Naive thymus-derived CD4-positive, alpha-beta T cell (primary cell): ENCODE measurements around the gene MAN1A2. TPM values are rescaled to one million over a fixed set of nuclear protein-coding genes. Genes with fewer than 3 reads are reported as not detected.

Source experiments
- ATAC-seq: fragments of 150-1000 bp; cut with Tn5 transposase; 2 replicates; pipeline ENCODE4 v1.10.0; 2021; ENCODE audit warnings: mild to moderate bottlenecking, moderate library complexity
- CTCF ChIA-PET: fragments of 350-600 bp; sonication (Branson Sonifier 250); formaldehyde crosslinking; loops from one replicate; lab custom pipeline; 2021; ENCODE audit warnings: antibody characterized with exemption; lab: Charles Lee
- POLR2A ChIA-PET: fragments of 350-600 bp; sonication (Branson Sonifier 250); formaldehyde crosslinking; loops from one replicate; lab custom pipeline; 2021; ENCODE audit warnings: antibody characterized with exemption, inconsistent platforms; lab: Charles Lee
- DNase-seq, 9 donors: peaks; one replicate each; pipeline versions ENCODE4 v3.0.0 to v3.0.0-alpha.2; 2020 to 2022; ENCODE audit warnings: mixed read lengths in 1 of 9
- H3K27ac ChIP-seq: one replicate; pipeline ENCODE4 v1.7.0; 2013; ENCODE audit warnings: mild to moderate bottlenecking, low read depth, low read length, moderate library complexity
- H3K27me3 ChIP-seq, 2 donors: one replicate each; pipeline ENCODE4 v1.7.0; 2013; ENCODE audit warnings: low read length in 2 of 2, mild to moderate bottlenecking in 2 of 2, moderate library complexity in 2 of 2; ENCODE audit not compliant: control insufficient read depth in 2 of 2, insufficient read depth in 2 of 2
- H3K36me3 ChIP-seq, 3 experiments: 1 replicate in 2 of 3; 2 replicates in 1 of 3; pipeline ENCODE4 v1.7.0; 2013; ENCODE audit warnings: low read length in 3 of 3, mild to moderate bottlenecking in 3 of 3, moderate library complexity in 1 of 3; ENCODE audit not compliant: insufficient read depth in 3 of 3, control insufficient read depth in 2 of 3
- H3K4me1 ChIP-seq, 2 donors: one replicate each; pipeline ENCODE4 v1.7.0; 2013; ENCODE audit warnings: low read length in 2 of 2, mild to moderate bottlenecking in 2 of 2, moderate library complexity in 1 of 2; ENCODE audit not compliant: control insufficient read depth in 2 of 2, insufficient read depth in 2 of 2
- H3K4me3 ChIP-seq: 2 replicates; pipeline ENCODE4 v1.7.0; 2013; ENCODE audit warnings: mild to moderate bottlenecking, low read length
- H3K9me3 ChIP-seq, 3 experiments: 1 replicate in 2 of 3; 2 replicates in 1 of 3; pipeline ENCODE4 v1.7.0; 2013; ENCODE audit warnings: low read length in 3 of 3; ENCODE audit not compliant: control insufficient read depth in 2 of 3
- H3K27ac Mint-ChIP-seq, 9 donors: one replicate each; pipeline ENCODE4 v1.8.0; 2020 to 2022; ENCODE audit warnings: mixed read lengths in 9 of 9, mild to moderate bottlenecking in 8 of 9, moderate library complexity in 5 of 9, inconsistent platforms in 2 of 9
- H3K27me3 Mint-ChIP-seq, 5 donors: one replicate each; pipeline ENCODE4 v1.8.0; 2021 to 2022; ENCODE audit warnings: mixed read lengths in 5 of 5, mild to moderate bottlenecking in 1 of 5
- H3K36me3 Mint-ChIP-seq, 5 donors: one replicate each; pipeline ENCODE4 v1.8.0; 2020 to 2022; ENCODE audit warnings: mixed read lengths in 5 of 5, mild to moderate bottlenecking in 3 of 5, inconsistent platforms in 1 of 5
- H3K4me1 Mint-ChIP-seq, 7 donors: one replicate each; pipeline ENCODE4 v1.8.0; 2020 to 2022; ENCODE audit warnings: mixed read lengths in 7 of 7, mild to moderate bottlenecking in 3 of 7, inconsistent platforms in 1 of 7
- H3K4me3 Mint-ChIP-seq, 10 donors: one replicate each; pipeline ENCODE4 v1.8.0; 2020 to 2022; ENCODE audit warnings: mild to moderate bottlenecking in 10 of 10, mixed read lengths in 10 of 10, moderate library complexity in 6 of 10, inconsistent platforms in 2 of 10
- H3K9me3 Mint-ChIP-seq, 11 donors: one replicate each; pipeline ENCODE4 v1.8.0; 2020 to 2022; ENCODE audit warnings: mixed read lengths in 11 of 11, mild to moderate bottlenecking in 4 of 11, inconsistent platforms in 1 of 11, moderate library complexity in 1 of 11
- intact Hi-C, 2 donors: fragments of 100-400 bp; cut with micrococcal nuclease; formaldehyde crosslinking; loops; one replicate each; pipeline ENCODE4 v1.15.1; 2023
- polyA plus RNA-seq, 2 donors: library from polyadenylated mRNA; unstranded; fragments of 300-500 nt; fragmentation: Illumina TruSeq; gene quantifications; one replicate each; pipeline ENCODE4 v1.2.3, GENCODE V29; 2021
- total RNA-seq, 6 experiments: library from RNA in 5 of 6; stranded (reverse) in 5 of 6; gene quantifications; 1 replicate in 5 of 6; 2 replicates in 1 of 6; pipeline ENCODE4 v1.2.3 and lab custom pipeline; 2021 to 2026

The MAN1A2 gene
- total and polyA plus RNA-seq, 7 experiments from 2014 or later = 10.5 to 63.4 (median 41.6) TPM

DNA sequence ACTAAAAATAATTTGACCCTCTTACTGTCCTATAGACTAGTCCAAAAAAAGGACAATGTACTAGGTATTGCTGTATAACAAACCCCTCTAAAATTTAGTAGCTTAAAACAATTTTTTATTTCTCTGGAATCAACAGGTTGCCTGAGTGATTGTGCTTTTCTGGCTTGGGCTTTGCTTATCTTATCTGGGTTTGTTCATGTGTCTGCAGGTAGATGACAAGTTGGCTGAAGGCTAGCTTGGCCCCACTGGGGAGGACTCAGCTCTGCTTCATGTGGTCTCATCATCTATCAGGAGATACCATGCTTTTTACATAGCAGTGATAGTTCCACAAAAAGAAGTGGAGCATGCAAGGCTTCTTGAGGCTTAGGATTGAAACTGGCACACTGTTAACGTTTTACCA, 114.2 kb downstream of the MAN1A2 start:
- Histone ChIP-seq H3K9me3 (no peaks in the 10 kb centered on the region), H3K27ac (no peak overlapping the region), H3K4me1 (no peaks in the 10 kb centered on the region), H3K36me3 (peaks cover 0 to 6% (median 3%) of the 10 kb centered on the region in 3 experiments), H3K4me3 (no peak overlapping the region), H3K27me3 (no peaks in the 10 kb centered on the region)
- ChIA-PET POLR2A (no interaction called here), CTCF (no interaction called here)
- intact Hi-C loops = loop anchor here in 1 of 2 donors (2.0 kb wide), 1 partner anchor 15 kb away; no protein-coding TSS in a partner anchor
- no peaks in the 10 kb centered on the region for H3K27me3 Mint-ChIP-seq
- H3K4me1 Mint-ChIP-seq = peaks cover 0 to 2% (median 0%) of the 10 kb centered on the region in 7 donors
- DNase-seq (no peak), ATAC-seq (no peak)
- H3K9me3 Mint-ChIP-seq = peaks cover 0 to 9% (median 0%) of the 10 kb centered on the region in 11 donors
- peaks cover 17 to 66% (median 64%) of the 10 kb centered on the region in 5 donors for H3K36me3 Mint-ChIP-seq
- H3K4me3 Mint-ChIP-seq = no peak overlapping the region
- H3K27ac Mint-ChIP-seq = no peak overlapping the region

DNA sequence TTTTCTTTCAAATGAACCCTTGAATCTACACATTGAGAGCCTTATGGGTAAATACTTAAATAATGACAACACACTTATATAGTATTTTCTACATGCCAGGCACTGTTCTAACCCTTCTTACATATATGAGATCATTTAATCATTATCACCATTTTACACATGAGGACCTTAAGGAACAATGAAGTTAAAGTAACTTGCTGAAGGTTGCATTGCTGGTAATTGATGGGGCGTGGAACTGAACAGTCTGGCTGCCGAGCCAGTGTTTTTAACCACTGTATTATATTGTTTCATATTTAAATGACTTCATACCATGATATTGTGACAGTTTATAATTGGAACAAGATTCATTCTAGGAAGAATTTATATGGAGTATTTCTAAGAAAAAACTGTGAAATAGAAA, 126.7 kb downstream of the MAN1A2 start:
- peaks cover 0 to 41% (median 6%) of the 10 kb centered on the region in 5 donors for H3K36me3 Mint-ChIP-seq
- no peaks in the 10 kb centered on the region for H3K9me3 Mint-ChIP-seq
- Histone ChIP-seq H3K36me3 (no peaks in the 10 kb centered on the region), H3K4me1 (no peaks in the 10 kb centered on the region), H3K27me3 (no peaks in the 10 kb centered on the region), H3K4me3 (no peak overlapping the region), H3K27ac (no peak overlapping the region), H3K9me3 (no peaks in the 10 kb centered on the region)
- POLR2A ChIA-PET = no interaction called here
- H3K4me1 Mint-ChIP-seq = peaks cover 0 to 3% (median 0%) of the 10 kb centered on the region in 7 donors
- H3K4me3 Mint-ChIP-seq = no peak overlapping the region
- ATAC-seq = no peak
- DNase-seq = no peak
- H3K27ac Mint-ChIP-seq = no peak overlapping the region
- CTCF ChIA-PET = no interaction called here
- no peaks in the 10 kb centered on the region for H3K27me3 Mint-ChIP-seq
- intact Hi-C loops = loop anchor here in 1 of 2 donors (10.0 kb wide), 1 partner anchor 179 kb away; no protein-coding TSS in a partner anchor

DNA sequence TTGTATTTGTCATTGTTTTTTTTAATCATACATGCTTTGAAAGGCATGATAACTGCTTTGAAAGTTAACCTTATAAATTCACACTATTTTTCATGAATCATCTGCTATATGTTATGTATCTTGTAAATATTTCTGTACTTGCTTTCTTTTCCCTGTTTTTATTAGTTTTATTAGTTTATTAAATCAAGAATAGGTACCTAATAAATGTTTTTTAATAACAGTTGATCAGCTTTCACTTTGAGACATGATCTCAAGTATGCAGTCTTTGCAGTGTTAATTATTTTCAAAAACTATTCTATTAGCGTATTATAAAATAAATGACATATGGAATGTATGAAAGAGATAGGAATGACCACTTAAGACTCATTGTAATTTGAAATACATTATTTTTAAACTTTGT, 127.8 kb downstream of the MAN1A2 start:
- Histone ChIP-seq H3K4me3 (no peak overlapping the region), H3K9me3 (no peaks in the 10 kb centered on the region), H3K27me3 (no peaks in the 10 kb centered on the region), H3K4me1 (no peaks in the 10 kb centered on the region), H3K36me3 (peaks cover 0 to 3% (median 0%) of the 10 kb centered on the region in 3 experiments), H3K27ac (no peak overlapping the region)
- no peak overlapping the region for H3K4me3 Mint-ChIP-seq
- H3K36me3 Mint-ChIP-seq = peaks cover 0 to 40% (median 9%) of the 10 kb centered on the region in 5 donors
- ATAC-seq (no peak), DNase-seq (no peak)
- H3K27me3 Mint-ChIP-seq = no peaks in the 10 kb centered on the region
- no peak overlapping the region for H3K27ac Mint-ChIP-seq
- ChIA-PET CTCF (interaction anchor here (0.8 kb wide), 1 partner anchor 255 kb away, joined by 4 read pairs; no protein-coding TSS in a partner anchor), POLR2A (no interaction called here)
- peaks cover 0 to 3% (median 0%) of the 10 kb centered on the region in 7 donors for H3K4me1 Mint-ChIP-seq
- intact Hi-C loops = loop anchor here in 1 of 2 donors (10.0 kb wide), 1 partner anchor 180 kb away; no protein-coding TSS in a partner anchor
- no peaks in the 10 kb centered on the region for H3K9me3 Mint-ChIP-seq

DNA sequence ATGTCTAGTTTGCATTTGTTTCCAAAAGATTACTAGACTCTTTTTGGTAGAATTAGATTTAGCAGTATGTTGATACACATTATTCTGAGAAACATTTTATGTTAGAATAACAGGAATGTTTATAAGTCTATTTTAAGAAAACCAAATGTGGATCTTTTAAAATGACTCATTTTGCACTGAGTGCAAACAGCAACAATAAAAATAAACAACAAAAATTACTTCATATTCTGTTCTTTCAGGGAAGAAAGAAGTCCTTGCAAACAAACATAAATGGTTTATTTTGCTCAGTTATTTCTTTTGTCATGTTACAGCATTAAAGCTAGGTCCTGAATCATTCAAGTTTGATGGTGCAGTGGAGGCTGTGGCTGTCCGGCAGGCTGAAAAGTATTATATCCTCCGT, 131.8 kb downstream of the MAN1A2 start:
- peaks cover 0 to 9% (median 6%) of the 10 kb centered on the region in 3 experiments for H3K36me3 ChIP-seq
- no peaks in the 10 kb centered on the region for H3K9me3 ChIP-seq
- no peak overlapping the region for H3K4me3 ChIP-seq
- CTCF ChIA-PET = no interaction called here
- H3K4me1 ChIP-seq = no peaks in the 10 kb centered on the region
- DNase-seq (no peak), ATAC-seq (no peak)
- H3K27ac Mint-ChIP-seq = peak overlapping the region in 1 of 9 donors; percentile 36
- no peaks in the 10 kb centered on the region for H3K27me3 Mint-ChIP-seq
- H3K4me3 Mint-ChIP-seq = no peak overlapping the region
- H3K36me3 Mint-ChIP-seq = peaks cover 0 to 38% (median 11%) of the 10 kb centered on the region in 5 donors
- no peaks in the 10 kb centered on the region for H3K27me3 ChIP-seq
- POLR2A ChIA-PET = no interaction called here
- H3K9me3 Mint-ChIP-seq = no peaks in the 10 kb centered on the region
- H3K4me1 Mint-ChIP-seq = no peaks in the 10 kb centered on the region
- H3K27ac ChIP-seq = no peak overlapping the region
- intact Hi-C loops = loop anchor here in 1 of 2 donors (10.0 kb wide), 1 partner anchor 184 kb away; no protein-coding TSS in a partner anchor

DNA sequence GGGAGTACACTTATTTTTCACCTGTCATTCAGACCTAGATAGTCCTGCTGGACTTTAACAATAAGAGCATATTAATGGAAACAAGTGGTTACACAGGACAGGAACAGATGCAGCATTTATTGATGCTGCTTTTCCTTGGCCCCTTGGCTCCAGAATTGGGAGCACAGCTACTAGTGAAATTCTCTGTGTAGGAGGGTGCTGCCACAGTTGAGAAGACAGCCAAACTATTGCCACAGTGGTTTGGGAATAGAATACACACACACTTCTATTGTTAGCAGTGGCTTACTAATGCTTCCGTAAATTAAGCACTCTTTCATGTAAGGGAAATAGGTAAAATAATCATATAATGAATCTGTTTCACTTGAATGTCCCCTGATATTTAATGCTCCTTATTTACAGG, 133.3 kb downstream of the MAN1A2 start:
- Mint-ChIP-seq H3K4me3 (no peak overlapping the region), H3K27me3 (no peaks in the 10 kb centered on the region), H3K27ac (no peak overlapping the region), H3K36me3 (peaks cover 0 to 52% (median 17%) of the 10 kb centered on the region in 5 donors), H3K4me1 (no peaks in the 10 kb centered on the region), H3K9me3 (no peaks in the 10 kb centered on the region)
- Histone ChIP-seq H3K4me3 (no peak overlapping the region), H3K36me3 (peaks cover 0 to 9% (median 6%) of the 10 kb centered on the region in 3 experiments), H3K4me1 (no peaks in the 10 kb centered on the region), H3K27me3 (no peaks in the 10 kb centered on the region), H3K9me3 (no peaks in the 10 kb centered on the region), H3K27ac (no peak overlapping the region)
- ATAC-seq (no peak), DNase-seq (no peak)
- ChIA-PET POLR2A (interaction anchor here (0.5 kb wide), 1 partner anchor 260 kb away, joined by 3 read pairs; no protein-coding TSS in a partner anchor), CTCF (no interaction called here)
- intact Hi-C loops = no loop called here

DNA sequence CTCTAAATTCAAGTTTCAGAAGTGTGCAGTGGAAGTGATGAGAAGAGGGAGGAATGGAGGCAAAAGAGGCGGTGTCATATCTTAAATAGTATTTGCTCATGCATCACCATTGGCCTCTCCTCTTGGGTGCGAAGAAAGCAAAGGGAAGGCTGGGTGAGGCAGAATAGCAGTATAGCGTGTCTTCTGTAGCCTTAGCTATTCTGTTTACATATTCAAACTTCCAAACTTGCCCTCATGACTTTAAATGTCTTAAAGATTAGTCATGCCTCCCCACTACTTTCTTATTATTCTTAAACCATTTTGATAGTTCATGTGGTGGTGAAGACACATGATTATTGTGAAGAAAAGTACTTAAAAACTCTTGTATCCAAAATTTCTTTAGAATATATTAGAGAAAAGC, 134.0 kb downstream of the MAN1A2 start:
- Histone ChIP-seq H3K27me3 (no peaks in the 10 kb centered on the region), H3K4me3 (no peak overlapping the region), H3K27ac (no peak overlapping the region), H3K9me3 (no peaks in the 10 kb centered on the region), H3K36me3 (peaks cover 4 to 9% (median 6%) of the 10 kb centered on the region in 3 experiments), H3K4me1 (no peaks in the 10 kb centered on the region)
- DNase-seq (no peak), ATAC-seq (no peak)
- H3K4me1 Mint-ChIP-seq = no peaks in the 10 kb centered on the region
- H3K36me3 Mint-ChIP-seq = peaks cover 0 to 50% (median 21%) of the 10 kb centered on the region in 5 donors
- no peak overlapping the region for H3K27ac Mint-ChIP-seq
- no peak overlapping the region for H3K4me3 Mint-ChIP-seq
- intact Hi-C loops = no loop called here
- H3K9me3 Mint-ChIP-seq = no peaks in the 10 kb centered on the region
- ChIA-PET POLR2A (no interaction called here), CTCF (no interaction called here)
- no peaks in the 10 kb centered on the region for H3K27me3 Mint-ChIP-seq

DNA sequence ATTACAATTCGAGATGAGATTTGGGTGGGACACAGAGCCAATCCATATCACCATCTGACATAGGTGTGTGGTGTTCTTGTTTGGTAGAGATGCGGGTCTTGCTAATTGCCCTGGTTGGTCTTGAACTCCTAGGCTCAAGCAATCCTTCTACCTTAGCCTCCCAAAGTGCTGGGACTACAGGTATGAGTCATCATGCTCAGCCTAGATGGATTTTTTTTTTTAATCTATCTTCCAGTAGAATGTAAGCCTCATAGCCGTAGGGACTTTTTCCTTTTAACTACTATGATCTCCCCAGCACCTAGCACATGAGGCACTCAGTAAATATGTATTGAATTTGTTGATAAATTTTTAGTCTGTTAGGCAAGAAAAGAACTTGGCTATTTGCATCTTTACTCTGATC, 144.0 kb downstream of the MAN1A2 start:
- H3K27me3 Mint-ChIP-seq = no peaks in the 10 kb centered on the region
- Histone ChIP-seq H3K4me1 (no peaks in the 10 kb centered on the region), H3K27ac (no peak overlapping the region), H3K9me3 (no peaks in the 10 kb centered on the region), H3K4me3 (no peak overlapping the region), H3K27me3 (no peaks in the 10 kb centered on the region), H3K36me3 (peaks cover 0 to 3% (median under 1%) of the 10 kb centered on the region in 3 experiments)
- ATAC-seq (no peak), DNase-seq (no peak)
- no peaks in the 10 kb centered on the region for H3K9me3 Mint-ChIP-seq
- intact Hi-C loops = loop anchor here in 1 of 2 donors (5.0 kb wide), 1 partner anchor 96 kb away; the partner anchor contains the start of gene TENT5C
- peaks cover 0 to 21% (median 10%) of the 10 kb centered on the region in 5 donors for H3K36me3 Mint-ChIP-seq
- POLR2A ChIA-PET = no interaction called here
- CTCF ChIA-PET = interaction anchor here (0.7 to 10.4 kb wide), 4 partner anchors 24 to 251 kb away, joined by 3 to 104 read pairs (median 4); no protein-coding TSS in a partner anchor
- H3K4me3 Mint-ChIP-seq = no peak overlapping the region
- H3K27ac Mint-ChIP-seq = peak overlapping the region in 1 of 9 donors; percentile 63
- H3K4me1 Mint-ChIP-seq = peaks cover 0 to 3% (median 0%) of the 10 kb centered on the region in 7 donors
